A673 (cell line): Measurements from ENCODE around the gene STK38L. TPM values are rescaled to one million over a fixed set of nuclear protein-coding genes. Genes with fewer than 3 reads are reported as not detected.

Experiments
- BruUV-seq: library from RNA; stranded (reverse); fragments of 400-500 nt; replicated peaks from 2 replicates; lab custom pipeline; 2021; lab: Mats Ljungman, UMichigan
- CTCF ChIA-PET: fragments of 300-600 bp; sonication (Branson Sonifier 250); formaldehyde crosslinking; loops from one replicate; lab custom pipeline; 2022; ENCODE audit warnings: antibody characterized with exemption; lab: Charles Lee
- POLR2A ChIA-PET: fragments of 300-600 bp; sonication (Branson Sonifier 250); formaldehyde crosslinking; loops from one replicate; lab custom pipeline; 2022; ENCODE audit warnings: antibody characterized with exemption; ENCODE audit not compliant: low non-redundant PET; lab: Charles Lee
- DNase-seq: peaks from one replicate; pipeline ENCODE4 v3.0.0-alpha.2; 2015; ENCODE audit warnings: low spot score
- H3K27ac ChIP-seq: fragments of 200-600 bp; sonication (generic); 2 replicates; pipeline ENCODE4 v1.5.1; 2016; ENCODE audit warnings: mixed run types, low read depth, mild to moderate bottlenecking, mixed read lengths, antibody characterized with exemption, low read length; ENCODE audit not compliant: poor library complexity, severe bottlenecking
- H3K27me3 ChIP-seq: fragments of 200-600 bp; sonication (generic); replicated peaks from 2 replicates; pipeline ENCODE4 v1.6.1; 2017; ENCODE audit warnings: mixed run types, low read depth, mild to moderate bottlenecking, mixed read lengths, antibody characterized with exemption, low read length; ENCODE audit not compliant: insufficient read depth, poor library complexity
- H3K36me3 ChIP-seq: fragments of 200-600 bp; sonication (generic); 2 replicates; pipeline ENCODE4 v1.6.1; 2016; ENCODE audit warnings: mixed run types, mild to moderate bottlenecking, mixed read lengths, antibody characterized with exemption, low read length; ENCODE audit not compliant: insufficient read depth, poor library complexity, severe bottlenecking
- H3K4me1 ChIP-seq: fragments of 200-600 bp; sonication (generic); 2 replicates; pipeline ENCODE4 v1.6.1; 2017; ENCODE audit warnings: mixed run types, mild to moderate bottlenecking, mixed read lengths, antibody characterized with exemption, low read length; ENCODE audit not compliant: insufficient read depth, poor library complexity, severe bottlenecking
- H3K4me3 ChIP-seq: fragments of 200-600 bp; sonication (generic); 2 replicates; pipeline ENCODE4 v1.5.1; 2016; ENCODE audit warnings: low read depth, mixed run types, mild to moderate bottlenecking, mixed read lengths, low read length; ENCODE audit not compliant: poor library complexity, severe bottlenecking
- H3K9me3 ChIP-seq: fragments of 200-600 bp; sonication (generic); 2 replicates; pipeline ENCODE4 v1.6.1; 2016; ENCODE audit warnings: mixed run types, low read depth, mild to moderate bottlenecking, mixed read lengths, antibody characterized with exemption, low read length; ENCODE audit not compliant: poor library complexity, severe bottlenecking
- CTCF ChIP-seq: fragments of 300-800, 200-600 bp; sonication (generic); conservative IDR thresholded peaks from 2 replicates; pipeline ENCODE4 v1.5.1; 2017; ENCODE audit warnings: low read depth, mild to moderate bottlenecking, antibody characterized with exemption, low read length, moderate library complexity, mixed read lengths
- EZH2 ChIP-seq: fragments of 200-600 bp; sonication (generic); IDR thresholded peaks from 2 replicates; pipeline ENCODE4 v1.6.1; 2017; ENCODE audit warnings: borderline replicate concordance, low read depth, mild to moderate bottlenecking, mixed read lengths, antibody characterized with exemption, low read length; ENCODE audit not compliant: poor library complexity, severe bottlenecking
- intact Hi-C: fragments of 100-400 bp; cut with micrococcal nuclease; formaldehyde crosslinking; loops from one replicate; pipeline ENCODE4 v1.10.0; 2022; ENCODE audit not compliant: unreplicated experiment
- total RNA-seq: library from RNA; stranded (reverse); gene quantifications from 2 replicates; pipeline ENCODE4 v1.2.3, GENCODE V29; 2021

The STK38L gene
- total RNA-seq, 1 experiment from 2014 or later: 21.0 TPM

- no peak for DNase-seq
- ChIA-PET CTCF (interaction anchor here (0.6 kb wide), 1 partner anchor 471 kb away, joined by 3 read pairs; no protein-coding TSS in a partner anchor), POLR2A (no interaction called here)
- Histone ChIP-seq H3K4me3 (no peak overlapping the region), H3K27ac (no peak overlapping the region), H3K4me1 (no peaks in the 10 kb centered on the region), H3K27me3 (no peaks in the 10 kb centered on the region), H3K9me3 (no peaks in the 10 kb centered on the region), H3K36me3 (no peaks in the 10 kb centered on the region)
- intact Hi-C loops: no loop called here
- BruUV-seq: no TSS peak
- no peak for TF ChIP-seq EZH2
- TF ChIP-seq CTCF: no peak
These were observed 111.4 kb downstream of the STK38L start for GRCh38 chr12:27355486-27355885.

GRCh38 chr12:27355979-27356378, 111.9 kb downstream of the STK38L start:
- H3K36me3 ChIP-seq: no peaks in the 10 kb centered on the region
- ChIA-PET POLR2A (no interaction called here), CTCF (no interaction called here)
- no peaks in the 10 kb centered on the region for H3K9me3 ChIP-seq
- no TSS peak for BruUV-seq
- no peak for DNase-seq
- intact Hi-C loops: no loop called here
- no peak for TF ChIP-seq EZH2
- no peak for TF ChIP-seq CTCF
- H3K27me3 ChIP-seq: no peaks in the 10 kb centered on the region
- no peak overlapping the region for H3K4me3 ChIP-seq
- H3K27ac ChIP-seq: no peak overlapping the region
- H3K4me1 ChIP-seq: no peaks in the 10 kb centered on the region

GRCh38 chr12:27359578-27360340, 115.7 kb downstream of the STK38L start:
- intact Hi-C loops: no loop called here

More at GRCh38 chr12:27359578-27360340, 115.7 kb downstream of the STK38L start:
- BruUV-seq: no TSS peak
- Histone ChIP-seq H3K36me3 (no peaks in the 10 kb centered on the region), H3K9me3 (no peaks in the 10 kb centered on the region), H3K4me1 (no peaks in the 10 kb centered on the region), H3K4me3 (no peak overlapping the region), H3K27ac (no peak overlapping the region), H3K27me3 (no peaks in the 10 kb centered on the region)
- ChIA-PET POLR2A (no interaction called here), CTCF (no interaction called here)
- TF ChIP-seq EZH2 (no peak), CTCF (no peak)
- no peak for DNase-seq
